ENCODE results near the gene AURKB. TPM values are rescaled to one million over a fixed set of nuclear protein-coding genes. Genes with fewer than 3 reads are reported as not detected.

The AURKB gene
- total and polyA plus RNA-seq, 2 of the 13 experiments (the other 11 are each of a cell fraction or from before 2014, with no cell fraction given): 29.5 to 75.3 TPM

DNA sequence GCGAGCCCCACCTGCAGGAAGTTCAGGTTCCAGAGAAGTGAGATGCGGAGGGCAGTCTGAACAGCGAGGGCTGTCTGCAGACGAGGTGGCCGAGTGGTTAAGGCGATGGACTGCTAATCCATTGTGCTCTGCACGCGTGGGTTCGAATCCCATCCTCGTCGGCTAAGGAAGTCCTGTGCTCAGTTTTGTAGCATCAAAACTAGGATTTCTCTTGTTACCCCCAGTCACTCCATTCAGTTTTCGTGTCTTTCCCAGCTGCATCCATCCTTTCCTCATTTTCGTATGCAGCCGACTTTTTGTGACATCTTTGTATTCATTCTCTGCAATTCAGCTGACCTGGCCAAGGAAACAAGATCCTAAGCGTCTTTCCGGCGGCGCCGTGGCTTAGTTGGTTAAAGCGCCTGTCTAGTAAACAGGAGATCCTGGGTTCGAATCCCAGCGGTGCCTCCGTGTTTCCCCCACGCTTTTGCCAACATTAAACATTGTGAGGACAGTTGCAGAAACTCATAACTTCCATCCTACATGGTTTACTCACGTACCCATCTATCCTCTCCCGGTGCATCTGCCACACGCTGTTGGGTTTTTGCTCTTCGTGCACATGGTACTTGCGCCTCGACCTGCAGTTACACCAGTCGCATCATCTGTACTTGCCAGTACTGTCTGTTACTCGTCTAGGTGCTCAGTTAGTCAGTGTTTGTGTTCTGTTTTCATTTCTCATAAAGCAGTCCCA, 23.4 kb downstream of the AURKB start (continued):
- TF ChIP-seq MBNL3 (CRISPR knock-in tag; conservative IDR thresholded peaks at IDR 0.05) (no peak), RERE (CRISPR knock-in tag; IDR thresholded peaks at IDR 0.05; ENCODE audit: low read depth) (no peak)

- no TSS peak for BruUV-seq (replicated peaks)
- peak overlapping the region; percentile 81 for H3K27ac ChIP-seq (ENCODE audit: extremely low read length, insufficient read depth, low read length)
- DNase-seq (ENCODE audit: low spot score) (no peak), FAIRE-seq (no peak), ATAC-seq (no peak)
- in situ Hi-C loops (cut with HindIII; ENCODE audit: extremely low pct_ligation_motif_present, low pct_unique_long_range_greater_than_20kb): loop anchor here (5.0 to 10.0 kb wide), 2 partner anchors 36 to 62 kb away; partner anchors contain the start of gene HES7
- peak overlapping the region; percentile 82 for H3K9ac ChIP-seq (ENCODE audit: insufficient read depth, low read depth, low read length)
- peak overlapping the region; percentile 71 to 93 (median 87) for H3K4me3 ChIP-seq (replicated peaks in 1 of 3; ENCODE audit: insufficient read depth in 1 of 3, low read depth in 2 of 3, low read length in 3 of 3)
- H3K4me2 ChIP-seq (ENCODE audit: low read depth, low read length): peak overlapping the region; percentile 98
- no peaks in the 10 kb centered on the region; a peak in 1 of 5 replicates for H3K27me3 ChIP-seq (ENCODE audit: control insufficient read depth in 1 of 2, insufficient read depth in 2 of 2, low read length in 2 of 2)
- peak overlapping the region; percentile 56 for H2AFZ ChIP-seq (ENCODE audit: low read length)
- CTCF ChIA-PET (ENCODE audit: low intra/inter-chr PET ratio, low total read pairs): interaction anchor here (0.8 to 1.3 kb wide), 2 partner anchors 48 to 65 kb away, joined by 3 to 6 read pairs; no protein-coding TSS in a partner anchor
- no peaks in the 10 kb centered on the region for H3K9me3 ChIP-seq (ENCODE audit: low read length)
- POLR2A ChIA-PET: interaction anchor here (0.9 to 9.9 kb wide), 7 partner anchors 11 to 109 kb away, joined by 3 to 160 read pairs (median 6); partner anchors contain the start of genes PFAS, SLC25A35 and TMEM107
- peaks cover 8% of the 10 kb centered on the region for H3K79me2 ChIP-seq (ENCODE audit: insufficient read depth, low read length)
- peaks cover 39% of the 10 kb centered on the region for H3K4me1 ChIP-seq (ENCODE audit: insufficient read depth, low read length)
- H3K36me3 ChIP-seq (replicated peaks in 1 of 2; ENCODE audit: control insufficient read depth in 1 of 2, insufficient read depth in 2 of 2, low read length in 2 of 2): no peaks in the 10 kb centered on the region
- WGBS (ENCODE audit: low lambda C conversion rate): 0% methylated on average over 12 of the region's 23 CpGs
- peaks cover 6% of the 10 kb centered on the region for H4K20me1 ChIP-seq (ENCODE audit: insufficient read depth, low read length)
- intact Hi-C loops (cut with micrococcal nuclease; ENCODE audit: unreplicated experiment): loop anchor here (2.0 to 5.0 kb wide), 2 partner anchors 49 to 68 kb away; partner anchors contain the start of gene ALOXE3
- TF ChIP-seq JARID2 (CRISPR knock-in tag; IDR thresholded peaks at IDR 0.05; ENCODE audit: insufficient replicate concordance) (no peak), ADNP (CRISPR knock-in tag; IDR thresholded peaks at IDR 0.05) (no peak), ZNF646 (CRISPR knock-in tag; IDR thresholded peaks at IDR 0.05) (0 out of 2 replicates have a peak, but pooled peaks have one; percentile 54), ZFX (CRISPR knock-in tag; IDR thresholded peaks at IDR 0.05; ENCODE audit: low read depth) (peak; percentile 44; the same call in 1 of the 2 replicates), CREB1 (IDR thresholded peaks at IDR 0.05) (no peak), CREB1 (CRISPR knock-in tag; IDR thresholded peaks at IDR 0.05) (no peak), ZSCAN22 (CRISPR knock-in tag; IDR thresholded peaks at IDR 0.05) (0 out of 2 replicates have a peak, but pooled peaks have one; percentile 46), ZNF138 (CRISPR knock-in tag; IDR thresholded peaks at IDR 0.05; ENCODE audit: low read depth) (peak; percentile 15; the same call in 1 of the 2 replicates)
Measured at GRCh38 chr17:8186446-8186786, 24.0 kb downstream of the AURKB start.

Measured in HepG2 (cell line).